ENCODE results near the gene CNKSR3. TPM values are rescaled to one million over a fixed set of nuclear protein-coding genes. Genes with fewer than 3 reads are reported as not detected.

Gene CNKSR3
- total RNA-seq, 4 donors from 2014 or later = 8.8 to 12.4 (median 11.2) TPM

GRCh38 chr6:154491567-154492470 lies 18.7 kb downstream of the CNKSR3 start:
- Histone ChIP-seq H3K27ac (no peak overlapping the region), H3K4me3 (no peak overlapping the region), H3K4me1 (peaks cover 10% of the 10 kb centered on the region), H3K27me3 (no peaks in the 10 kb centered on the region), H3K9me3 (no peaks in the 10 kb centered on the region), H3K36me3 (no peaks in the 10 kb centered on the region)
- TF ChIP-seq EP300 (IDR thresholded peaks at IDR 0.05) = no peak
- TF ChIP-seq POLR2A (IDR thresholded peaks at IDR 0.05) = no peak
- TF ChIP-seq CTCF (IDR thresholded peaks at IDR 0.05) = no peak
- TF ChIP-seq POLR2AphosphoS5 (IDR thresholded peaks at IDR 0.05) = no peak
- 81% methylated on average over 5 of the region's 5 CpGs for WGBS
- no peak for DNase-seq (ENCODE audit: low spot score in 2 of 2)

GRCh38 chr6:154489822-154490221 lies 20.7 kb downstream of the CNKSR3 start:
- Histone ChIP-seq H3K4me3 (no peak overlapping the region), H3K9me3 (no peaks in the 10 kb centered on the region), H3K4me1 (peaks cover 16% of the 10 kb centered on the region), H3K36me3 (no peaks in the 10 kb centered on the region), H3K27ac (no peak overlapping the region), H3K27me3 (no peaks in the 10 kb centered on the region)
- WGBS = 90% methylated on average over 5 of the region's 5 CpGs
- no peak for DNase-seq (ENCODE audit: low spot score in 2 of 2)
- no peak for TF ChIP-seq EP300 (IDR thresholded peaks at IDR 0.05)
- no peak for TF ChIP-seq POLR2A (IDR thresholded peaks at IDR 0.05)

- TF ChIP-seq EP300 (IDR thresholded peaks at IDR 0.05) = no peak
- TF ChIP-seq CTCF (IDR thresholded peaks at IDR 0.05) = no peak
- no peak for TF ChIP-seq POLR2AphosphoS5 (IDR thresholded peaks at IDR 0.05)
- no peak for TF ChIP-seq POLR2A (IDR thresholded peaks at IDR 0.05)
- H3K27me3 ChIP-seq = no peaks in the 10 kb centered on the region
- no peaks in the 10 kb centered on the region for H3K36me3 ChIP-seq
- peaks cover 15% of the 10 kb centered on the region for H3K4me1 ChIP-seq
- no peak overlapping the region for H3K4me3 ChIP-seq
- WGBS = 85% methylated on average over 11 of the region's 11 CpGs
- no peaks in the 10 kb centered on the region for H3K9me3 ChIP-seq
- no peak overlapping the region for H3K27ac ChIP-seq
- DNase-seq (ENCODE audit: low spot score in 2 of 2) = no peak
Observed at GRCh38 chr6:154488802-154489437, 21.6 kb downstream of the CNKSR3 start.

- Histone ChIP-seq H3K9me3 (no peaks in the 10 kb centered on the region), H3K4me3 (no peak overlapping the region), H3K27ac (no peak overlapping the region), H3K27me3 (no peaks in the 10 kb centered on the region), H3K36me3 (no peaks in the 10 kb centered on the region), H3K4me1 (peaks cover 17% of the 10 kb centered on the region)
- no peak for DNase-seq (ENCODE audit: low spot score in 2 of 2)
- TF ChIP-seq POLR2AphosphoS5 (IDR thresholded peaks at IDR 0.05) = no peak
- no peak for TF ChIP-seq POLR2A (IDR thresholded peaks at IDR 0.05)
- no peak for TF ChIP-seq CTCF (IDR thresholded peaks at IDR 0.05)
- TF ChIP-seq EP300 (IDR thresholded peaks at IDR 0.05) = no peak
- 84% methylated on average over 1 of the region's 1 CpG for WGBS
Observed at GRCh38 chr6:154488248-154488593, 22.3 kb downstream of the CNKSR3 start.

- DNase-seq (ENCODE audit: low spot score in 2 of 2) = no peak
- peaks cover 23% of the 10 kb centered on the region for H3K4me1 ChIP-seq
- TF ChIP-seq POLR2A (IDR thresholded peaks at IDR 0.05) (no peak), POLR2AphosphoS5 (IDR thresholded peaks at IDR 0.05) (no peak), EP300 (IDR thresholded peaks at IDR 0.05) (no peak), CTCF (IDR thresholded peaks at IDR 0.05) (no peak)
- no peak overlapping the region for H3K27ac ChIP-seq
- no peak overlapping the region for H3K4me3 ChIP-seq
- H3K36me3 ChIP-seq = no peaks in the 10 kb centered on the region
- H3K27me3 ChIP-seq = no peaks in the 10 kb centered on the region
- no peaks in the 10 kb centered on the region for H3K9me3 ChIP-seq
- 74% methylated on average over 6 of the region's 6 CpGs for WGBS
Observed at GRCh38 chr6:154487367-154488247, 22.9 kb downstream of the CNKSR3 start.

Data from suprapubic skin (tissue), 4 donors.